GM19025 (cell line): Measurements from ENCODE around the gene VENTX.

Experiments
- ATAC-seq: cut with Tn5 transposase; IDR thresholded peaks from one replicate; pipeline ENCODE4 v1.9.1; 2021; ENCODE audit warnings: mild to moderate bottlenecking, low read depth, moderate library complexity; ENCODE audit not compliant: unreplicated experiment

The VENTX gene

DNA sequence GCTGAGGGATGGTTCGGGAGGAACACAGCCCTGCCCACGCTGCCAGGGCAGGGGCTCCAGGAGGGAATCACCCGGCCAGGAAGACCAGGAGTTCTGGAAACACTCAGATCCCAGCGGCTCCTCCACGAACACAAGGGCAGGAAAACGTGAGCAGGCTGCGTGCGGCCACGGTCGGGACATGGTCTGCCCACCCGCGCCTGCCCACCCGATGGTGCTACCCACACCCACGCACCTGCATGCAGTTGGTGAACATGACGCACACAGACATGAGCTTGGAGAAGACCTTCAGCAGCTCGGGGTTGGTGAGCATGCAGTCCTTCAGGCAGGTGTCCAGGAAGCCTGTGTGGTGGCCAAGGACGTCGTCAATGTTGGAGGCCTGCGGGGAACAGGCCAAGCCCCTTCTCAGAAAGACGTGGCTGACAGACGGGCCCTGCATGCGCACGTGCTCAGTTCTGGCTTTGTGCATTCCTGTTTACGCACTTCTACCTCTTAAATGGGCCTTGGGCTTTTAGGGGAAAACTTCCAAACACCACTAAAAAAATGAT lies 45.3 kb downstream of the VENTX start:
- ATAC-seq = no peak

DNA sequence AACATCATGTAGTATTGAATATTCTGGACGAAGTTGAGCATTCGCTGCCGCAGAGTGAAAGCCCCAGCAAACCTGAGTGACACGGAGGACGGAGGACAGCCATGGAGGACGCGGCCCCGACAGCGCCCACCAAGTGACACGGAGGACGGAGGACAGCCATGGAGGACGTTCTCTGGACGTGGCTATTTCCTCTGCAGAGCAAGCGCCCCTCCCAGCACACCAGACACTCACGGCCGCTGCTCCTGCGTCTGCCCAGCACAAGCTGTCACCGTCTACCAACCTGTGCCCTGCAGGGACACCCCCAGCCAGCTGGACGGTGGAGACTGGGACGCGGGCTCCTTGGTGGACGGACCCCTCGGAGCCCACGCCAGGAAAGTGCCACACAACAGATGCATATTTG lies 46.3 kb downstream of the VENTX start:
- no peak for ATAC-seq

DNA sequence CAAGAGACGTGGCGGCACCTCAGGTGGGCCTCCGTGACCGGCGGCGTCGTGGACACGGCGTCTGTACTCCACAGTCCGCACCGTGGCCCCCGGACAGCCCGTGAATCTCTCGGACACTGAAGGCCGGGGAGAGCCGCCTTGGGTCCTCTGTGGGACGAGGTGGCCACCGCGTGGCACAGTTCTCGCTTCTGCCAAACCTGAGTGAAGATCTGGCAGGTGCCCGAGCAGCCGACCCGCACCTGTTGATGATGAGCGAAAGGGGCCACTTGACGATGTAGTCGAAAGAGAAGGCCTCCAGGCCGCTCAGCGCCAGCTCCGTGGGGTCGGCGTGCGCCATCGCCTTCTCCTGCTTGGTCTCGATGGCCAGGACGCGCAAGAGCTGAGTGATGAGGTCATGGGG lies 47.6 kb downstream of the VENTX start:
- ATAC-seq = no peak

DNA sequence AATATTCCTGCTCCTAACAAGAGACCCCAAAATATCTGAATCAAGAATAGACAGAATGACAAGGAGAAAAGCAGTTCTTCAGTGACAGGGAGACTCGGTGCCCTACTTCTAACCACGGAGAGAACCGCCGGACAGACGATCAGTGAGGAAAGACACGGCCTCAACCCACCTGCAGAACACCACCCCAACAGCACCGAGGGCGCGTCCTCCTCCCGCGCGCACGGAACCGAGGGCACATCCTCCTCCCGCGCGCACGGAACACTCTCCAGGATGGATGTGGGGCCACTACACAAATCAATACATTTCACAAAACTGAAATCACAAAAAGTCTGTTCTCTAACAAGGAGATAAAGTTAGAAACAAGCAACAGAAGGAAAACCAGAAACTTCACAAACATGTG lies 48.7 kb downstream of the VENTX start:
- no peak for ATAC-seq

DNA sequence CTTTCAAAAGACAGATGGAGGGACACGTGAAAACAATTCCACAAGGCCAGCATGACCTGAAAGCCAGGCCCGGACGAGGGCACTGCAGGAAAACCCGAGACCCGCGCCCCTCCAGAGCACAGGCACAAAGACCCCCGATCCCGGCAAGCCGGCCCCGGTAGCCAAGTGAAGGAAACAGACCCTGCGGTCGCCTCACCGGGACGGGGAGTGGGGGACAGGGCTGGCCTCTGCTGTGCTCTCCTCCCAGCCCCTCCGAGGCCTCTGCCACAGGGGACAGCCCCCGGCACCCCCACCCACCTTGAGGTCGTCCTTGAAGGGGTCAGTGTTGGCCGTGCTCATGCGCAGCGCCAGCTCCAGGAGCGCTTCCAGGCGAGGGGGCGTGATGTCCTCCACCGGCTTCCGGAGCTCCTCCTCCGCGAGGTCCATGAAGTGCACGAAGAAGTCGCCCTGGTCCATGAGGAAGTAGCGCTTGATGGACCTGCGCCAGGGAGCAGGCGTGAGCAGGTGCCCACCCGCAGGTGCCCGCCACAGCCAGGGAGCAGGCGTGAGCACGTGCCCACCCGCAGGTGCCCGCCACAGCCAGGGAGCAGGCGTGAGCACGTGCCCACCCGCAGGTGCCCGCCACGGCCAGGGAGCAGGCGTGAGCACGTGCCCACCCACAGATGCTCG lies 50.3 kb downstream of the VENTX start:
- no peak for ATAC-seq

DNA sequence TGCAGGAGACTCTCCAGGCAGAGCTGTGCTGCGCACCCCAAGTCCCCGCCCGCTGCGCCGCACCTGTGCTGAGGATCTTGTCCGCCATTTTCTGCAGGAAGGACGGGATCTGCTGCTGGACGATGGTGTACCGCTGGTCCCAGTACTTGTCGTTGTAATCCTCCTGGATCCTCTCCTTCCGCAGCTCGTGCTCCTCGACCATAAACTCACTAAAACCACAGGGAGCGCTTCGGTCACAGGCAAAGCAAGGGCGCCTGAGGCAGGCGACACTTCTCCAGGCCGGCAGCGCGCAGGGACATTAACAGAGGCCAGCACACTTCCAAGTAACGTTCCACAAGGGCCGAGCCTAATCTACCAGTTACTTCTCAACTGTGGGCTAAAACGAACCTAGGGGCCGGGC lies 52.1 kb downstream of the VENTX start:
- no peak for ATAC-seq
